Amygdala (tissue), 56 donors: ENCODE measurements around the gene TAF4.

Source experiments
- DNase-seq, 56 donors: peaks; one replicate each; lab custom pipeline; 2025; lab: John Stamatoyannopoulos, UW

Gene TAF4

GRCh38 chr20:62027116-62027515, 38.6 kb downstream of the TAF4 start:
- DNase-seq = no peak

GRCh38 chr20:62026564-62026856, 39.2 kb downstream of the TAF4 start:
- DNase-seq = no peak

GRCh38 chr20:62025832-62026563, 39.7 kb downstream of the TAF4 start:
- DNase-seq = peak in 5 of 56 donors; percentile 10 to 37 (median 12)

GRCh38 chr20:62025394-62025793, 40.3 kb downstream of the TAF4 start:
- no peak for DNase-seq

GRCh38 chr20:62023935-62024334, 41.7 kb downstream of the TAF4 start:
- DNase-seq = no peak

- no peak for DNase-seq
These were observed 43.0 kb downstream of the TAF4 start for GRCh38 chr20:62022575-62023139.

- DNase-seq = no peak
These were observed 43.8 kb downstream of the TAF4 start for GRCh38 chr20:62021793-62022385.

GRCh38 chr20:62020935-62021701, 44.6 kb downstream of the TAF4 start:
- DNase-seq = peak in 22 of 56 donors; percentile 4 to 66 (median 29)

- DNase-seq = peak in 7 of 56 donors; percentile 16 to 28 (median 24)
These were observed 45.7 kb downstream of the TAF4 start for GRCh38 chr20:62019881-62020492.

GRCh38 chr20:62019144-62019805, 46.4 kb downstream of the TAF4 start:
- DNase-seq = peak in 5 of 56 donors; percentile 6 to 18 (median 12)

GRCh38 chr20:62018437-62019143, 47.1 kb downstream of the TAF4 start:
- DNase-seq = no peak

GRCh38 chr20:62015540-62016288, 50.0 kb downstream of the TAF4 start:
- DNase-seq = no peak

GRCh38 chr20:62014889-62015537, 50.7 kb downstream of the TAF4 start:
- DNase-seq = no peak

GRCh38 chr20:62014488-62014775, 51.2 kb downstream of the TAF4 start:
- DNase-seq = no peak

- DNase-seq = no peak
These were observed 53.0 kb downstream of the TAF4 start for GRCh38 chr20:62012631-62013030.

GRCh38 chr20:62011938-62012534, 53.6 kb downstream of the TAF4 start:
- DNase-seq = no peak

GRCh38 chr20:62011403-62011790, 54.3 kb downstream of the TAF4 start:
- no peak for DNase-seq
